NCI-H748 treated with DMSO at 0.1 percent for 48 hours (cell line): Measurements from ENCODE around the gene IMPDH1.

Source experiments
- DNase-seq: peaks from one replicate; lab custom pipeline; 2025; lab: John Stamatoyannopoulos, UW

The IMPDH1 gene

DNA sequence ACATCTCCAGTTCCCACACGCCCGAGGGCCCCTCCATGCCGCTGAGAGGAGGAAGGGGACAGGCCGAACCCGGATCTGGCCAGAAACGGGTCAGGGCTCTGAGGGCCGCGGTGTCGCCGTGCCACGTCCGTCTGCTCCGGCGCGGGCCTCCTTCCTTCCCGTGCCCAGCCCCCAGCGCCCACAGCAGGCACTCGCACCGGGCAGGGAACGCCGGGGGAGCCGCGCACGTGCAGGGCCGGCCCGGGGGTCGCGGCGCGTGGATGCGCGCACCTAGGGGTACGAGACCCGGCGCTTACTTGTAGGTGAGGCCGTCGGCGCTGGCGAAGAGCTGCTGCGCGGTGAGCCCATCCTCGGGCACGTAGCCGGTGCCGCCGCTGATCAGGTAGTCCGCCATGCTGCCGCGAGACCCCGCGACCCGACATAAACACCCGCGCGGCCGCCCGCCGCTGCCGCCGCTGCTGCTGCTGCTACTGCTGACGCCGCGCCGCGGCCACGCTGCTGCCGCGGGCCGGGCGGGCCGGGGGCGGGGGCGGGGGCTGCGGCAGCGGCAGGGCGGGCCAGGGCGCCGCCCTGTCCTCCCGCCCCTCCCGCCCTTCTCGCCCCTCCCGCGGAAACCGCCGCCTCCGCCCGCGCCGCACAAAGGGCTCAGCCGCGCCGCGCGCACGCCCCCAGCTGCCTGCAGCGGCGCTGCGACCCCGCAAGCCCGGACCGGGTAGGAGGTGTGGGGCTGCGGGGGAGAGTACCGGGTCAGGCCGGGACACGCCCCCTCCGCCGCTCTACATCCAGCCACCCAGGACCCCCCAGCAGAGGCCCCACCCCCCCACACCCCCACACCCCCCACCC is 4.1 kb downstream of the IMPDH1 start:
- DNase-seq, result no peak

DNA sequence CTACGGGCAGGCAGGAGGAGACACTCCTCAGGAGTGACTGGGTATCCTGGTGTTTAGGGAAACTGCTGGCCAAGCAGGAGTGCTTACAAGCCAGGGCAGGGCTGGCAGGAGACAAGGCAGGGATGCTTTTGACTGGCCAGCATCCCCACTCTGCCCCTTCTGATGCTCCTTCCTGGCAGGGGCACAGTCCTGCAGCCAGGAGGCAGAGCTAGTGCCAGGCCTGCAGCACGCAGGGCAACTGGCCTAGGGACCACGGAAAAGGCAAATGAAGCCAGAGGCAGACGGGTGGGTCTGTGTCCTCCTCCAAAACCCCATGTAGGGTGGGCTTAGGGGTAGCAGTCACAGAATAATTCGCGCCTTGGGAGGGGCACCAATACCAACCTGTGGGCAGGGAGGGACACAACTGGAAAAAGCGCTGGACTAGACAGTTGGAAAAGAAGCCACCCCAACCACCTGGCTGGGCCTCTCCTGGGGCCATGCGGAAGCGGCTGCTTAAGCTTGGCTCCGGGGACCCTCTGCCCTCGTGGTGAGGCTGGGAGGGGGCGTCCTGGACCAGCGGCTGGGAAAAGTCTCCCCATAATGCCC is 4.8 kb downstream of the IMPDH1 start:
- DNase-seq, result no peak

GRCh38 chr7:128404143-128404681 is 5.6 kb downstream of the IMPDH1 start:
- no peak for DNase-seq

DNA sequence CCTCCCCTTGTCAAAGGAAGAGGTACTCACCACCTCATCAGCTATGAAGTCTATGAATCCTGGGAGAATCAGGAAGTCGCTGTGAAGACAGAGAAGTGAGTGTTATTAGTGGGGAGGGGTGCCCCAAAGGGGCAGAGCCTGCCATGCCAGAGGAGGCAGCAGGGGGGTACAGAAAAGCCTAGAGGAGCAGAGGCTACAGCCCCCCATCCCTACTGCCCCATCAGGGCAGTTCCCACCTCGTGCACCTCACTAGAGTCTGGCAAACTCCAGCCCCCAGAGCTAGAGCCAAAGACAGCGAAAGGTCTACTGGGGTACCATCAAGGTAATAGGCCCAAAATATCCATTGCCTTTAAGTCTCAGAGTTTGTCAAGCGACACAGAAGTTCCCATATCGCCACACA is 6.1 kb downstream of the IMPDH1 start:
- DNase-seq, result no peak

- no peak for DNase-seq
These were observed 7.4 kb downstream of the IMPDH1 start for GRCh38 chr7:128402356-128402755.

- DNase-seq, result no peak
These were observed 9.2 kb downstream of the IMPDH1 start for GRCh38 chr7:128400566-128400965.

- no peak for DNase-seq
These were observed 9.8 kb downstream of the IMPDH1 start for GRCh38 chr7:128399991-128400390.

DNA sequence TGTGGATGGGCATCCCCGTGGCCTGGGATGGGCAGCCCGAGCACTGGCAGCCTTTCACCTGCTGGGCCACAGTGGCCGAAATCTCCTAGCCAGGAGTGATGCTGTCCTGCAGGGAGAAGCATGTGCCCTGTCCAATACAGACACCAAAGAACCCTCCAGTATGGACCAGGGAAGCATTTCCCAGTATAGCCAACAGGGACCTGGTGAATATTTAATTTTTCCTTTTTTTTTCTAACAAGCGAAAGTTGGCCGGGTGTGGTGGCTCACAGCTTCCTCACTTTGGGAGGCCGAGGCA is 11.0 kb downstream of the IMPDH1 start:
- no peak for DNase-seq

- no peak for DNase-seq
These were observed 11.6 kb downstream of the IMPDH1 start for GRCh38 chr7:128398016-128398840.

DNA sequence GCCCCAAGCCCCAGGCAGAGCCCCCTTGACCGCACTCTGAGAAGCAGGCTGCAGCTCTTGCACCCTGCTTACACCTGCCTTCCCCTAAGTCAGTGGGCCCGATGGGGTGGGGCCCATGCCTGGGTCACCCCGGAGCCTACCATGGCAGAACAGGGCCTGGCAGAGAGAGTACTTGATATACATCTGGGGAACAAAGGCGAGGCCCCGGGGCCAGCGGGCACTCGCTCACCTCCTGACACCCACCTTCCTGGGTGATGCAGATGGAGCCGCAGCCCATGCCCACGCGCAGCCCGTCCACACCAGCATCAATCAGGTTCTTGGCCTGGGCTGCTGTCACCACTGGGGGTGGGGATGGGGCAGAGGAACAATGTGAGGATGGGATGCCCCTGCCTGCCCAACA is 13.4 kb downstream of the IMPDH1 start:
- no peak for DNase-seq

- DNase-seq, result no peak
These were observed 14.0 kb downstream of the IMPDH1 start for GRCh38 chr7:128395748-128396147.

- no peak for DNase-seq
These were observed 14.8 kb downstream of the IMPDH1 start for GRCh38 chr7:128394904-128395496.

- no peak for DNase-seq
These were observed 16.1 kb downstream of the IMPDH1 start for GRCh38 chr7:128393526-128394330.

- no peak for DNase-seq
These were observed 17.1 kb downstream of the IMPDH1 start for GRCh38 chr7:128392446-128393327.

GRCh38 chr7:128391805-128392204 is 18.0 kb downstream of the IMPDH1 start:
- no peak for DNase-seq

- no peak for DNase-seq
These were observed 18.8 kb downstream of the IMPDH1 start for GRCh38 chr7:128390871-128391565.

- no peak for DNase-seq
These were observed 20.0 kb downstream of the IMPDH1 start for GRCh38 chr7:128389618-128390329.

DNA sequence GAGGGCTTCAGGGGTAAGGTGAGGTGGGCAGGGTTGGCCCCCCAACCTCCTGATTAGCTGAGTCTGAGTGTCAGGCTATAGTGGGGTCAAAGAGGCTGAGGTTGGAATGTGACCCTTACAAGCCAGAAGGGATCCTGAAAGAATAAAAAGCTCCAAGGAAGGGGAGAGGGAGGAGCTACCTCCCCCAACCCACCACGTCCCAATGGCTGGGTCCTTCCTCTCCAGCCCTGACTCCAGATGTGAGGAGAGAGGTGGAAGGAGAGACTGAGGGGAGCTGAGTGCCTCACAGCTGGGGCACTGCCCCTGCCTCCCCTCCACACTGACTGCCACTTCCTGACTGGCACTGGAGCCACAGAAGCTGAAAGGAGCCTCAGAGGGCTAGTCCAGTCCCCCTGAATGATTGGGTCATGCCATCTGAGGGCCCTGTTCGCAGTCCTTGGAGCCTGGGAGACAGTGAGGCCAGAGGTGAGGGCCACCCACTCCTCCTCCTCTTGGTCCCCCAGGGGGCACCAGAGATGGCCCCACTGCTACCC is 20.6 kb downstream of the IMPDH1 start:
- DNase-seq, result no peak

GRCh38 chr7:128388145-128388485 is 21.7 kb downstream of the IMPDH1 start:
- DNase-seq, result no peak
